NCI-H1436 treated with DMSO at 0.1 percent for 48 hours (cell line): ENCODE measurements around the gene MYO7B.

Source experiments
- DNase-seq: peaks from one replicate; lab custom pipeline; 2025; lab: John Stamatoyannopoulos, UW

Gene MYO7B

DNA sequence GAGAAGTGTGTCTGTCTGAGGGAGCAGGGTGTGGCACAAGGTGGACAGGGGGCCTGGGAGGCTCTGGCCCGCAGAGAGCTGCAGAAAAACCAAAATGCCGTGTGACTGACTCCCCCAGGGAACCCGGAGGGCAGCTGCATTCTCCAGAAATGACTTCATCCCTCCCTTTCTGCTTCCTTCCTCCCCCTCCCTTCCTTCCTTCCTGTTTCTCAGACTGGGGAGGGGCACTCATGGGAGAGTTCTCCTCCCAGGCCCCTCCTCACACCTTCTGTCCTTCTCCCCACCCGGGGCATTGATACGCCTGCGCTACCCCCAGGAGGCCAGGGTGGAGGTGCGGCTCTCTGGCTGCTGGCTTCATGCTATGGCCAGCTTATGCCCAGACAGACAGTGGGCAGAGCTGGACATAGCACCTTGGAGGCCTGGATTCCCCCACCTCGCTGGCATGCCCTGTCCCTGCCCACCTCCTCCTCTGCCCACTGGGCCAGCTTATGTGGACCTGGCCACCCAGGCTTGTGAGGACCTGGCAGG, 102.3 kb downstream of the MYO7B start:
- DNase-seq: no peak

DNA sequence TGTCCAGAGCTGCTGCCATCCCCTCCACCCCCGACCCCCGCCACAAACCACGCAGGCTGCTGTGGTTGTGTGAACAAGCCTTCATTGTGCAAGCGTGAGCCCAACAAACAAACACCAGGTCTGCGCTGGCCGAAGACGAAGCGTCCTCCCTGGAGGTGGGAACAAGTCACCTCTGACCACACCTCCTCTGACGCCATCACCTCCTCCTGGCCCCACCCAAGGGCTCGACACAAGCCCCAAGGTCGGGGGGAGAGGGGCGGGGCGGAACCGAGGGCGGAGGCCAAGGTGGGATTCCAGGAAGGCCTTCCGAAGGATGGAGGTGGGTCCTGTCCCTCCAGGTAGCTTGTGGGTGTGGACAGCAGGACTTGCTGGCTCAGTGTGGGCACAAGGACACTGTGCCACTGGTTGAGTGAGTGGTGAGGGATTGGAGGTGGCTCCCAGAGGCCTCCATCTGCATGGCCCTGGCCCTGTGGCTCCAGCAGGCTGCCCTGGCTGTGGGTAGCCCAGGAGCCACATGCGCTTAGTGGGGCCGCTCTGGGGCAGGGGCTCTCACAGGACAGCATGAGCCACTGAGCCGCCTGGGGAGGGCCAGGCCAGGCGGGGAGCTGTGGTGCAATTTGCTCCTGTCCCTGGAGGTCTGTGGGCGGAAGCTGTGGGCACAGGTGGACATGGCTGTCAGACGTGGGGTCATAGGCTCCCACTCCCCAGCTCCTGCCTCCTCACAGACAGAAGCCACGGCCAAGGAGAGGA, 103.1 kb downstream of the MYO7B start:
- DNase-seq: no peak

DNA sequence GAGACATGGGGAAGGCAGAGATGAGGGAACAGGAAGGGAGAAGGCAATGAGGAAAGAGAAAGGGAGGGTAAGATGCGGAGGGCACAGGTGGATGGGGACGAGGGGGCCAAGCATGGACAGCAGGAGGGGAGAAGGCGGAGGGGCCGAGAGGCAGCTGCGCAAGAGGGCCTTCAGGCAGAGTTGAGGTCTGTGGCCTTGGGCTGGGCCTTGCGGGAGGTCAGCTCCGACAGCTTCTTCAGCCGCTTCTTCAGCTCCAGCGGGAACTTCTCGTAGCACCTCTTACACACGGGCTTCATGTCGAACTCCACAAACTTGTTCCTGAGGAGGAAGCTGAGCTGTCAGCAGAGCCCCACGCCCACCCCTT, 103.6 kb downstream of the MYO7B start:
- no peak for DNase-seq

DNA sequence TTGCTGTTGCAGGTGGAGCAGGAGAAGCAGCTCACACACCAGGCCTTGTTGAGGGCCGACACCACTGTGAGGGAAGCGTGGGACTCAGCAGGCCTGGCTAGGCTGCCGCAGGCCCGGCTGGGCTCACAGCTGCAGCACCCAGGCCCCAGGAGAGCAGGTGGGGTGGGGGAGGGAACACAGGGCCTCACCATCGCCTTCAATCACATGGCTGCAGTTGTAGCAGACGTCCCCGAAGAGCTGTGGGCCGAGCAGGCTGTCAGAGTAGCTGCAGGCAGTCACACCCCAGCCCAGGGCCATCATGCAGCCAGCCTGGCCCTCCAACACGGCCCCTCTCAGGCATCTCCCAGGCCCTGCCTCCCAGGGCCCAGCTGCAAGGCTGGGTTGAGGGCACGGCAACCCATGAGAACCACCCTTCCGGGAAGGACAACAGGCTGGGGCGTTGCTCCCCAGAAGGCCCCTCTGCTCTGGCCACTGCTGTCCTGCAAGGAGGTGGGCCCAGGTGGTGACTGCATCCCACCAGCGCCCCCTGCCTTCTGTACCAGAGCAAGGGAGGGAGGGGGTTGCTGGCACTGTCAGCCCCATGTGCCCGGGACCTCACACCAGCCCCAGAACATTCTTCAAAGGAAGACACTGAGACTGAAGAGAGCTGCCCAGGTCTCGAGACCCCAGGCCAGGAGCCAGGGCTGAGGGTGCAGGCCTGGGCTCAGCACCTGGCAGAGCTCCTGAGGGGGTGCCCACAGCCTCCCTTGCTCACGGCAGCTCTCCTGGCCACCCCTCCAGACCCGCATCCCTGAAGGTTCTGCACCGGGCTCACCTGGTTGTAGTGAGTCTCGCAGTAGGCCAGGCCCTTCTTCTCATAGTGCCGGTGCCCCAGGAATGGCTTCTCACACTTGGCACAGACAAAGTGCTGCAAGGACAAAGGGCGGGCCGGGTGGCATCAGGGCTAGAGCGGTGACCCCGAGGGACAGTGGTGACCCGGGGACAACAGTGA, 104.9 kb downstream of the MYO7B start:
- no peak for DNase-seq

DNA sequence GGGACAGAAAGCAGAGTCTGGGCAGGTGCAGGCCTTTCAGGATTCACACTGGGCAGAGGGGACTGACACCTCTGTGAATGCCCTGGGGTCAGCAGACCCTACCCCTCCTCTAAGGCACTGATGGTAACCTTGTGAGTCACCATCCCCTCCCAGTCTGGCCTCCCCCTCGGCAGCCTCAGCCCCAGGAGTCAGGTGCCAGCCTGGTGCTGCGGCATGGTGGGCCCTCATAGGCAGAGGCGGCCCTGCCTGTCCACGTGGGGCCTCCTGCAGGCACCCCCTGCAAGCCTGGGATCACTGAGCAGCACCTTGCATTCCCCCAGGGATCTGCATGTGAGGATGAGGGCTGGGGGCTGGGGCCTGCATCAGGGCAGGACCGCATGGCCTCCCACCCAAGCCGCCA, 105.7 kb downstream of the MYO7B start:
- no peak for DNase-seq

DNA sequence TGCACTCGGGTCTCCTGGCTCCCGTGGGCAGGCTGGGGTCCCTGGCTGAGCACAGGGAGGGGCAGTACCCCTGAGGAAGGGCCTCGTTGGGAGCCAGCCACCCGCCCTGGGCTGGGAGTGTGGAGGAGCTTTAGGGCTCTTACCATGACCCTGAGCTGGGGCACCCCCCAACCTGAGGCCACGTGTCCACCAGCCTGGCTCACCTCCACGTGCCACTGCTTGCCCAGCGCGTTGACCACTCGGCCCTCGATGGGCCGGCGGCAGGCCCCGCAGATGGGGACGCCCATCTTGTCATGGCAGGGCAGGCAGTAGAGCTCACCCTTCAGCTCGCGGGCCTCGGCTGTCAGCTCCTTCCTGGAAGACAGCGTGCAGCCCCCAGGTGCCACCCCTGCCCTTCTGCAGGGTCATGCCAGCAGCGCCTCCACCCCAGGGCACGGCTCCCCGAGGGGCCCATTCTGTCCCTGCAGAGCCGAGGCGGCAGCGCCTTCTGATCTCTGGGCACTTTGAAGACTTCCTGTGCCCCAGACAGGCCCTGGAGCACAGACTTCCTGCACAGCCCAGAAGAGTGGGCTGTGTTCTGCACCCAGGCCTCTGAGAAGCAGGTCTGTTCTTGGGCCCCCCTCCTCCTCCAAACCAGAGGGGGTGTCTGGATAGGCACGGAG, 106.5 kb downstream of the MYO7B start:
- no peak for DNase-seq

DNA sequence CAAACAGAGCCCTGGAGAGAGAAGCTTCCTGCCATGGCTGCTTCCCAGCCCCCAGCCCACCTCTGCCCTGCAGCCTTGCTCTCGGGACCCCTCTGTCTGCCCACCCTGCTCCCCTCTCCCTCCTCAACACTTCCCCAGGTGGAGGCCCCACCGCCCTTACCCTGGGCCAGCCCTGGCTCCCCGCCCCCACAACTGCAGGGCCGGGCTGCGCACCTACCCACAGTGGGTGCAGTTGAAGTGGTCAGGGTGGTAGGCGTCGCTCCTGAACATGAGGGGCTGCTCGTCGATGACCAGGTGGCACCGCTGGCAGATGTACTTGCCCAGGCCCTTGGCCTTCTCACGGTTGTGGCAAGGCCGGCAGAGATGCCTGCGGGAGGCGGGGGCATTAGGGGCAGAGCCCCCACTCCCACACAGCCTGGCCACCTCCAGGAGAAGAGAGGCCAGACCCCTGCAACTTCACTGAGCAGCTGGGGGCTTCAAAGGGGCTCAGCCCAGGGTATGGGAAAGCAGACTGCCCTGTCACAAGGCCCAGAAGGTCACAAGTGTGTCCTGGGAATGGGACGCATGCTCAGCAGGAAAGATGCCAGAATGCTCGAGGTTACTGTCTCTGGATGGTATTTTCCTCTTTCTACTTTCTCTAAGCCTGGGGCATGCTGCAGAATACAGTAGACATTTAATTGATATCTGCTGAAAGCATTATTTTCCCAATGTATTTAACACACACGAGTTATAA, 107.4 kb downstream of the MYO7B start:
- no peak for DNase-seq

DNA sequence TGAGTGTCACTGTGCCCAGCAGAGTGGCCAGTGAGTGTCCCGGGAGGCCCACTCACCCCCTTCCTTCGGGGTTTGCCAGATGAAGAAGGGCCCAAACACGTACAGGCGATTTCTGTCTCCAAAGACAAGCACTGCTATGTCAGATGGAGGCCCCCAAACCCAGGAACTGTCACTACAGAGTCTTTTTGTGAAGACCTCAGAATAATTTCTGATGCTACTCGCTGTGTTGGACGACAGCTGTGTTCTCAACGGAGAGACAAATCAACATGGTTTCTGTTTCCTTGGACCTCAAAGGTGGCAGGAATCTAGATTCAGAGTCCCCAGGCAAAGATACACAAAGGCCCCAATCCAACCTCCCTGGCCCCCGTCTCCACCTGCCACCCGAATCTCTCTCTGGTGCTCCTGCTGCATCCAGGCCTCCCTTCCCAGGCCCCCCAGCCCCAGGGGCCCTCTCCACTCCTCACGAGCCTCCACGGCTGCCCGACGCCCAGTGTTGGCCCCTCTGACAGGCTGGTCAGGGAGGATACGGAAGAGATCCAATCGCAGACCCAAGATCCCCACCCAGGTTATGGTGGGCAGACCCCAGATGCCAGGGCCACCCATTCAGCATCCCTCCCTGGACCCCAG, 108.1 kb downstream of the MYO7B start:
- no peak for DNase-seq

DNA sequence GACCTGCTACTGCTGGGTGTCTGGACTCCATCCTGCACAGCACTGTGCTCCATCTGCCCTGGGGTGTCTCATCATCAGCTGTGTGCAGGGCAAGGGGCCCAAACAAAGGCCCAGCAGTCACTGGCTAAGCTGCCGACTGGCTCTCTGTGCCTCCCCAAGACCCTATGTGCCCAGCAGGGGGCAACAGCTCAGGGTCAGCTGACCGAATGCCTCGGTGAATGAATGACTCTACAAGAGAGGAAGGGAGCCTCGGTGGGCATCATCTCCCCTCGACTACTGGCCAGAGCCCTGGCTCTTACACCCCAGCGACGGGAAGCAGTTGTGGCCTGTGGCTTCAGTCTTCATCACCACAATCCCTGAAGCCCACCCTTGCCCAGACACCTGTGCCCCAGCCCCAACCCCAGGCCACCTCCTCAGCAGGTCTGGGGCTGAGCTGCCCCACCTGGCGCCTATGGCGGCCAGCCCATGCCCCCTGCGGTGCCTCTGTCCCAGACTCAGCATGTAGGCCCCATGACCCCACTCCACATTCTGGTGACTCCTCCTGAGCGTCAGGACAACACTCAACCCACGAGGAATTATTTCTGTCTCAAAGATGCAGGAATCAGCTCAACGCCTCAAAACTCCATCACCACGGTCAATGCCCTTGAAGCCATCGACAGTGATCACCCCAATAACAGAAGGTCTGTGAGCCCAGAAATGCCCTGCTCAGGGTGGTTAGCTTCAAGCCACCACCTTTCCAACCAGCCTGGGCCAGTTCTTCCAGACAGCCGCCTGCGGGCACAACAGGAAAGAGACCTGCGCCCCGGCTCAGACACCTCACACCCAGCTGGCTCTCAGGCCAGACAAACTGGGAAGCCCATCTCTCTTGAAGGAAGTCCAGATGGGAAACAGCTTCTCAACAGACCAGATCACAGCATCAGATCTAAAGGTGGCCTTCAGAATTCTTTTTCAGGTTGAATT, 108.9 kb downstream of the MYO7B start:
- no peak for DNase-seq

DNA sequence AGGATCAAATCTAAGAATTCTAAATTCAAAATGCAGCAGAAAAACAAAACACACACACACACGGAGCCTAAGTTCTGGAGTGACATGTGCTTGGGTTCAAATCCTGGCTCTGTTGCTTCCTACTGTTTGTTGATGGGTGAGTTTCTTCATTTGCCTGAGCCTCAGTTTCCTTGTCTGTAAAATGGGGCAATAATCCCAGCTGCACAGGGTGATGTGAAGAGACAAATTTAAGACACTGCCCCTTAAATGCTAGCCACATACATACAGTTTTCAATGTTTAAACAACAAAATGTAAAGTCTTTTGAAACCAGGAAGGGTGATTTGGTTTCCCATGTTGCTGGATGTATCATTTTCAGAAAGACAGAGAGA, 109.5 kb downstream of the MYO7B start:
- DNase-seq: no peak

DNA sequence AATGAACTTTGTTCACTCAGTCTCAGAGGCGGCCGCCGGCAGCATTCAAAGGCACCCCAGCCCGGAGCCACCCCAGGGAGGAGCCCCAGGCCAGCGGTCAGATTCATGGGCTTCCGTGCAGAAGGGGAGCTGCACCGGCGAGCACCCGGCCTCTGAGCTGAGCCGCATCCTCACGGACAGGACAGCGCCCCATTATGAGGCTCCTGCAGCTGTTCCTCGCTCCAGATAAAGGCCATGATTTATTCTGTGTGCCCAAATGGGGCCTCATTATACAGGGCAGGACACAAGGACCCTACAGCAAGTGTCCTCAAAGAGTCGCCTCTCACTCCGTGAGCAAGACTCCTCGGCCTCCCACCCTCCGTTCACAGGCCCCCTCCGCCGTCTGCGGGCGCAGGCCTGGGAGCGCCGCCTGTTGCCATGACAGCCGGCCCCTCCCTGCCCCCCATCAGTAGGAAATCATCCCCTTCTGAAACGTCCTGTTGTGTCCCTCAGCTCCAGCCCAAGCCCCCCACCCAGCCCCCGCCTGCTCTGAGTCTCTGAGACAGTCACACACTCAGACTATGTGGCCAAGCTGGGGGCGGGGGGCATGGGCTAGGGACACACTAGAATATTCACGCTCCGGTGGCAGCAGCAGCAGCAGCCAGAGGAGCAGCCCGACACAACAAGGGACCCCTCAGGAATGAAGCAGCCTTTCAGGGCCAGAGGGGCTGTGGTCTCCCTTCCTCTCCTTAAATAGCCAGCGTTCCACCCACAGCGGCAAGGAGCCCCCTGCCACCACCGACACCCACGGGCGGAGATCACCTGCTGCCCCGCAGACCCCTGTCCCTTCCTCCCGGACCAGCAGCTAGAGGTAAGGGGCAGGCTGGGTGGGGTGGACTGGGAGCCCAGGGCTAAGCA, 110.2 kb downstream of the MYO7B start, which contains the start of gene GPR17:
Gene GPR17, plus strand, starts transcription at position 759 of the 897 bp plus-strand sequence. CDS start 4,583 bp downstream, outside the sequence.
- DNase-seq: no peak

DNA sequence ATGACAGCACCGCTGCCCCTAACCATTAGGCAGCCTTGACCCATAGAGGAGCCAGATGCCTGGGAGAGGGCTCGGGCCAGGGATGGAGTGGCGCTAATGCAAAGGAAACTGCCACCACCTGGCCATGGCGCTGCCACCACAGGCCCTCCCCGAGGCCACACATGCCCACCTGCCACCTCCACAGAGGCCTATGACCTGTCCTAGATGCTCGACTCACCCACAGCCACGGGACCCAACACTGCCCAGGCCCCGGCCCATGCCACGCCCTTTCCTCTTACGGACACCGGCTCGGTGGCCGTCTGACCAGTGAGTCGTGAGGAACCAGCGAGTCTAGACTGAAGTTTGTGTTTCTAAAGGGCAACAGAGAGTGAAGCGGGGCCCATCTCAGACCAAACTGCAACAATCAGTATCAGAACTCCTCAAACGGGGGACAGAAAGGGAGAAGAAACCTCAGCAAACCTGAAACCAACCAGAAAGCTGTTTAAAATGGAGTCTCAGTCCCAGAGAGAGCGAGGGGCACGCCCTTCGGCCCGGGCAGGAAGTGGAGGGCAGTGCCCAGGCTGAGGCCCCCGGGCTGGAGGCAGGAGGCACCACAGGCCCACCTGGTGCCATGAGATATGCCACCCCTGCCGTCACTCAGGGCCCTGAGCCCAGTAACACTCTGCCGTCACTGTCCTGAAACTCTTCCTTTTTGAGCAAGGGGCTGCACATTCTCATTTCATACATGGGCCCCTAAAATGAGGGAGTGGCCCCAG, 111.2 kb downstream of the MYO7B start:
- DNase-seq: no peak

DNA sequence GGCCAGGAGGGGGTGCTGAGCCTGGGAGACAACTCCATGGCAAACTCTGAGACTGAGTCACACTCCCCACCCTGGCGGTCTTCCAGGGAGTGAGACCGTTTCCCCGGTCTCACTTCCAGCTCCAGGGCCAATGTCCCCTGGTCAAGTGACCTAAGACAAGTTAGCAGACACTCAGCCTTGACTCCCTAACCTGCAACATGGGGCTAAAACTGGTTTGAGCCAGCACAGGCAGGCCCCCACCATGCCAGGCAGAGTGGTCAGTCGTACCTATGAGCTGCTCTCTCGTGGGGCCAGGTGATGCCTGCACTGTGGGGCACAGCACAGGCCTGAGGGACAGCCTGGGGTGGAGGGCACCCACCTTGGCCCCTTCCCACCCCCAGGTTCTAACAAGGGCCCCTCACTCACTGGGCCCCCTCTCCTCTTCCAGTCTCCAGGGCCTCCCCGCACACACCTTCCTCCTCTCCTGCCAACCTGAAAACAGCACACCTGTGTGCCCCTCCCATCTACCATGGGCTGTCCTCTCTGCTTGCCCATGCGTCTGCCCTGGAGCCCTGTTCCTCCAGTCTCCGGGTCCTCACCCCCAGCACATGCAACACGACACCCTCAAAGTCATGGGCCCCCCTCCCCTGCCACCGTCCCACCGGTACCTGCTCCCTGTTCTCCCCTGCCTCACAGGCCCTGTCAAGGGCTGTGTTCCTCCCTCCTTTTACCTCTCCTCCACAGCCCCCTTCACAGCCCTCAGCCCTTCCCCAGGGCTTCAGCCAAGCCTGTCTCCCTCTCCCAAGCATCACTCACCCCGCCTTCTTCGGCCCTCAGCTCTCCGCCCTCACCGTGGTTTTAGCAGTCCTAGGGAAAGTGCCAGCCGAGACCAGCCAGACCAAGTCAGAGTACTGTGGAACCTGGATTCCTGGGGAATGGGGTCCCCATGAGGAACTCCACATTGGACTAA, 112.0 kb downstream of the MYO7B start:
- DNase-seq: no peak

DNA sequence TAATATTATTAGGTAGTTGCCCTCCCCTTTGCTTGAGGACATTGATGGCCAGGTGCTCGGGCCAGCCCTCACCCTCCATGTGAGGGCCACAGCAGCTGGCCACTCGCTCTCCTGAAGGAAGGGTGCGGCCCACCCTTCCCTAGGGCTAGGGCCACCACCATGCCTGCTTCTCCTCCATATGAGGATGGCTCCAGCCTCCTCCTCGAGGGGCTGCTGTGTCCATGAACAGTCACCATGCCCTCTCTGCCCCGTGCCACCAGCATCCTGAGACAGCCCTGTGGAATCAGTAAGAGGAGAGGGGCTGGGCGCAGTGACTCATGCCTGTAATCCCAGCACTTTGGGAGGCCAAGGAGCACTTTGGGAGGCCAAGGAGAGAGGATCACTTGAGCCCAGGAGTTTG, 112.8 kb downstream of the MYO7B start:
- no peak for DNase-seq

DNA sequence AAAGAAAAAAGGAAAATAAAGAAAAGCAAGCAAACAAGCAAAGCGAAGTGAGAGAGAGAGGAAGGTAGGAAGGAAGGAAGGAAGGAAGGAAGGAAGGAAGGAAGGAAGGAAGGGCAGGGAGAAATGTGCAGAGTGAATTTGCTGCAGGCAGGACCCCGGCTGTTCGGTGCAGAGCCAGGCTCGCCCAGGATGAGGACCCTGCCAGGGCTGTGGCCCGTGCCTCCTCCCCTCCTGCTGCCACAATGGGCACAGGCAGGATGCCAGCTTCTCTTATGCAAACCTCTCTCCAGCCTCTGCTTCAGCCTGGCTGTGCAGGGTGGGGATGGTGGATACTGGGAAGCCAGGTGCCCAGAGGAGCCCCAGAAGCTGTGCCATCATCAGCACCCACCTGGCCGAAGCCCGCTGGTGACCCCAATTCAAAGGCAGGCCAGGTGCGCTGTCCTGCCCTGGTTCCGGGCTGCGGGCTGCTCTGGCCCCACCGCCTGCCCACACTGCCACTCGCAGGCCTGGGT, 113.7 kb downstream of the MYO7B start:
- no peak for DNase-seq

DNA sequence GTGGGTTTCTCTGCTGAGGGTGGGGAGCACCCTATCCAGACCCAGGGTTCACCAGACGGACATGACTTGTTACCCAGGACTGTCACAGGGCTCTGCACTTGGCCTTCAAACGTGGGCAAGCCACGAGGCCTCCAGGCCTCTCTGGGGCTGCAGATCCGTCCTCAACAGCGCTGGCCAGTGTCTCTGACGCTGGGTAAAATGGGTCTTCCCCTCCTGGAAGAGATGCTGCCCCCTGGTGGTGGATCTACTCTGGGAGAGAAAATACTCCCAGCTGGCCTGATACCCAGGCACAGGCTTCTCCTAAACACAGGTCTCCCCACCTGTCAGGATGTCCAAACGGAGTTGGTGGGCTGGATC, 114.2 kb downstream of the MYO7B start:
- DNase-seq: peak; percentile 7
